ENCODE measurements around the gene GSTM3. TPM values are rescaled to one million over a fixed set of nuclear protein-coding genes. Genes with fewer than 3 reads are reported as not detected.
A peak's percentile ranks its signal among the peaks of the same experiment; 100 is the strongest.

The GSTM3 gene
- total and polyA plus RNA-seq, 2 of the 13 experiments (the other 11 are each of a cell fraction or from before 2014, with no cell fraction given): 127 to 142 TPM

- ChIA-PET POLR2A (interaction anchor here (1.1 to 2.2 kb wide), 3 partner anchors 13 to 206 kb away, joined by 3 to 19 read pairs (median 8); partner anchors contain the start of genes AHCYL1 and EPS8L3), CTCF (ENCODE audit: low intra/inter-chr PET ratio, low total read pairs) (interaction anchor here (1.1 to 2.7 kb wide), 6 partner anchors 12 to 234 kb away, joined by 3 to 48 read pairs (median 9); partner anchors contain the start of gene AHCYL1)
- H2AFZ ChIP-seq (ENCODE audit: low read length): no peak overlapping the region
- no peaks in the 10 kb centered on the region for H4K20me1 ChIP-seq (ENCODE audit: insufficient read depth, low read length)
- intact Hi-C loops (cut with micrococcal nuclease; ENCODE audit: unreplicated experiment) (loop anchor here (1.0 to 5.0 kb wide), 4 partner anchors 135 to 234 kb away; partner anchors contain the start of genes AHCYL1 and CSF1), in situ Hi-C loops (cut with HindIII; ENCODE audit: extremely low pct_ligation_motif_present, low pct_unique_long_range_greater_than_20kb) (loop anchor here (5.0 kb wide), 1 partner anchor 205 kb away; the partner anchor contains the start of gene AHCYL1)
- H3K27me3 ChIP-seq (ENCODE audit: control insufficient read depth in 1 of 2, insufficient read depth in 2 of 2, low read length in 2 of 2): no peaks in the 10 kb centered on the region
- peaks cover 23% of the 10 kb centered on the region for H3K4me1 ChIP-seq (ENCODE audit: insufficient read depth, low read length)
- peak overlapping the region; percentile 52; the same call in 1 of the 2 replicates for H3K4me2 ChIP-seq (ENCODE audit: low read depth, low read length)
- BruUV-seq (replicated peaks): no TSS peak
- DNase-seq (ENCODE audit: low spot score) (no peak), ATAC-seq (peak; percentile 26), FAIRE-seq (no peak)
- H3K4me3 ChIP-seq (replicated peaks in 1 of 3; ENCODE audit: insufficient read depth in 1 of 3, low read depth in 2 of 3, low read length in 3 of 3): peak overlapping the region in 1 of 3 experiments; percentile 30; a peak in 1 of 6 replicates
- H3K36me3 ChIP-seq (replicated peaks in 1 of 2; ENCODE audit: control insufficient read depth in 1 of 2, insufficient read depth in 2 of 2, low read length in 2 of 2): no peaks in the 10 kb centered on the region
- H3K27ac ChIP-seq (ENCODE audit: extremely low read length, insufficient read depth, low read length): no peak overlapping the region
- no peaks in the 10 kb centered on the region for H3K79me2 ChIP-seq (ENCODE audit: insufficient read depth, low read length)
- no peak for TF ChIP-seq FOXA1 (IDR thresholded peaks at IDR 0.05)
- TF ChIP-seq FOXA1 (CRISPR knock-in tag; IDR thresholded peaks at IDR 0.05): peak; percentile 75
- no peak for TF ChIP-seq NR0B2 (CRISPR knock-in tag; IDR thresholded peaks at IDR 0.05)
- TF ChIP-seq HMGXB3 (CRISPR knock-in tag; IDR thresholded peaks at IDR 0.05; ENCODE audit: borderline replicate concordance): no peak
- 0 out of 2 replicates have a peak, but pooled peaks have one; percentile 5 for TF ChIP-seq PHF8 (CRISPR knock-in tag; IDR thresholded peaks at IDR 0.05)
- peak; percentile 71 for TF ChIP-seq FOSL2 (CRISPR knock-in tag; IDR thresholded peaks at IDR 0.05)
- TF ChIP-seq SOX6 (IDR thresholded peaks at IDR 0.05): no peak
- no peak for TF ChIP-seq SOX6 (CRISPR knock-in tag; IDR thresholded peaks at IDR 0.05)
- TF ChIP-seq TFAP4 (IDR thresholded peaks at IDR 0.05; ENCODE audit: borderline replicate concordance, low read depth): 0 out of 2 replicates have a peak, but pooled peaks have one; percentile 28
- TF ChIP-seq FOXA3 (CRISPR knock-in tag; IDR thresholded peaks at IDR 0.05): peak; percentile 38; the same call in 1 of the 2 replicates
- TF ChIP-seq ZNF451 (CRISPR knock-in tag; IDR thresholded peaks at IDR 0.05): no peak
- TF ChIP-seq MED1 (CRISPR knock-in tag; IDR thresholded peaks at IDR 0.05): no peak
- TF ChIP-seq ZNF124 (CRISPR knock-in tag; IDR thresholded peaks at IDR 0.05): no peak
- TF ChIP-seq ZSCAN25 (CRISPR knock-in tag; IDR thresholded peaks at IDR 0.05): 0 out of 2 replicates have a peak, but pooled peaks have one; percentile 37
- H3K9ac ChIP-seq (ENCODE audit: insufficient read depth, low read depth, low read length): no peak overlapping the region
- WGBS (ENCODE audit: low lambda C conversion rate): 6% methylated on average over 7 of the region's 7 CpGs
- H3K9me3 ChIP-seq (ENCODE audit: low read length): peaks cover 8% of the 10 kb centered on the region
Measured at GRCh38 chr1:109777436-109777835, 36.6 kb upstream of the GSTM3 start.

All from HepG2 (cell line).